T-helper 2 cell (primary cell): ENCODE measurements around the gene ZYG11B.
A peak's percentile ranks its signal among the peaks of the same experiment; 100 is the strongest.
"Not testable (repeated sequence)": the region's sequence is repeated elsewhere in the genome, so short reads cannot be mapped to it uniquely, and the experiment has no call there.

Source experiments
- DNase-seq, 5 experiments: peaks; one replicate each; pipeline versions ENCODE4 v3.0.0 to v3.0.0-alpha.2; 2012 to 2022

The ZYG11B gene

GRCh38 chr1:52855584-52855983 is 129.3 kb downstream of the ZYG11B start:
- DNase-seq, result no peak

GRCh38 chr1:52856026-52856425 is 129.8 kb downstream of the ZYG11B start:
- no peak for DNase-seq

- DNase-seq, result no peak
Measured at GRCh38 chr1:52857443-52857842, 131.2 kb downstream of the ZYG11B start.

- DNase-seq, result no peak
Measured at GRCh38 chr1:52862666-52863458, 136.6 kb downstream of the ZYG11B start.

GRCh38 chr1:52867087-52867863 is 141.0 kb downstream of the ZYG11B start:
- peak in 1 of 5 experiments; percentile 72 for DNase-seq

GRCh38 chr1:52869727-52870126 is 143.5 kb downstream of the ZYG11B start:
- DNase-seq, result not testable (repeated sequence)

GRCh38 chr1:52876843-52877242 is 150.6 kb downstream of the ZYG11B start:
- DNase-seq, result no peak
